ENCODE measurements around the gene THOC1.

Gene THOC1

DNA sequence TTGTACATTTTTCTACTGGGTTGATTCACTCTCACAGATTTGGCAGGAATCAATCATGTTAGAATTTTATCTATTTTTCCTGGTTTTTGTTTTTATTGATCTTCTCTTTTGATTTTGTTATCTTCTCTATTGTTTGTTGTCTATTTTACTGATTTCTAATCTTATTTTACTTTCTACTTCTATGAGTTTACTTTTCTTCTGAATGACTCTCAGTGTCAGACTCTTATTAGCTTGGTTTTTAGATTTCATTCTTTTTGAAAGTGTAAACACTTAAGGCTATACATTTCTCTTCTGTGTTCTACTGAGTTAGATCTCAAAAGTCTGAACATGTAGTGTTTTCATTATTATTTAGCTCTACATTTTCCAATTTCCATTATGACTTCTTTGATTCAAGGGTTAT, 47.1 kb downstream of the THOC1 start:
- no peak for DNase-seq (ENCODE audit: low read depth)
- TF ChIP-seq CTCF (IDR thresholded peaks at IDR 0.05; ENCODE audit: low read length, missing control alignments), result no peak

GRCh38 chr18:217532-218336, 50.1 kb downstream of the THOC1 start:
- no peak for DNase-seq (ENCODE audit: low read depth)
- no peak for TF ChIP-seq CTCF (IDR thresholded peaks at IDR 0.05; ENCODE audit: low read length, missing control alignments)
- H3K4me3 ChIP-seq (replicated peaks; ENCODE audit: low read depth, low read length), result no peak overlapping the region

More for the DNA sequence above, 47.1 kb downstream of the THOC1 start:
- no peak overlapping the region for H3K4me3 ChIP-seq (replicated peaks; ENCODE audit: low read depth, low read length)

DNA sequence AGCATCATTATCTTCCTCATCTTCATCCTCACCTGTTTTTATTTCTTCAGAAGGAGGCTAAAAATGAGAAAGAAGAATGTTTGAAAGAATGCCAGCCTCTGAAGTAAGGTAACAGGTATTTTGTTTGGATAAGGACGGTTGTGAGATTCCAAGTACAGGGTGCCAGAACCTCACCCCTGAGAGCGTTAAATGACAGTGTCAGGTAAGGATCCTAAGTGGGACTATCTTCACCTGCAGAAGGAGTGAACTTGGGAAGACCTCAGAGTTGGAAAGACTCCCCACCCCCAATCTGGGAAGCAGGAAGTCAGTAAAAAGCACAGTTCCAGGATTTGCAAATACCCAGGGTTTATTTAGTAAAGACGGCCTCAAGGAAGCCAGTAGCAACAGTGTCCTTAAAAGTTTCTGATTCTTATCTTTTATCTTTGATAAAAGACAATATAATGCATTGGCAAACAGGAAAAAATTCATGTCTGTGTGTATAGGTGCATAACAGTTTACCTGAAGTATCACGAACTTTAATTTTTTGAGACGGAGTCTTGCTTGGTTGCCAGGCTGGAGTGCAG, 52.3 kb downstream of the THOC1 start:
- no peak overlapping the region for H3K4me3 ChIP-seq (replicated peaks; ENCODE audit: low read depth, low read length)
- TF ChIP-seq CTCF (IDR thresholded peaks at IDR 0.05; ENCODE audit: low read length, missing control alignments), result no peak
- DNase-seq (ENCODE audit: low read depth), result no peak

- no peak overlapping the region for H3K4me3 ChIP-seq (replicated peaks; ENCODE audit: low read depth, low read length)
- DNase-seq (ENCODE audit: low read depth), result no peak
- no peak for TF ChIP-seq CTCF (IDR thresholded peaks at IDR 0.05; ENCODE audit: low read length, missing control alignments)
Measured at GRCh38 chr18:213966-214365, 53.9 kb downstream of the THOC1 start.

DNA sequence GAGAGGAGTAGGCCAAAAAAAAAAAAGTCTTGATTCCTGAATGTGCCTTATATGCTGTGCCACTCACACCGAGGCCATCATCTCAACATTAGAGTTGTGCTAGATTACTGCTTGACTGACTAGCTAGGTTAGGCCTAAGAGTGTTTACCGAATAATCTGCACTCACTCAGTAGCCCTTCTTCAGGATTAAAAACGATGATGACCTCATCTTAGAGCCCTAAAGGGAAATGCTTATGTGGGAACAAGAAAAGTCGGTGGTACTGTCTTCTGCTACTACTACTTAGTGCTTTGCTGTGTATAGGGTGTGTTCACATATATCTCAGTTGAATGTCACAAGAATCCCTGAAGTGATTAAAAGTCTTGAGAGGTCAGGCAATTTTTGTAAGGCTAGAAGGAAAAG, 54.3 kb downstream of the THOC1 start:
- no peak for DNase-seq (ENCODE audit: low read depth)
- TF ChIP-seq CTCF (IDR thresholded peaks at IDR 0.05; ENCODE audit: low read length, missing control alignments), result no peak
- no peak overlapping the region for H3K4me3 ChIP-seq (replicated peaks; ENCODE audit: low read depth, low read length)

DNA sequence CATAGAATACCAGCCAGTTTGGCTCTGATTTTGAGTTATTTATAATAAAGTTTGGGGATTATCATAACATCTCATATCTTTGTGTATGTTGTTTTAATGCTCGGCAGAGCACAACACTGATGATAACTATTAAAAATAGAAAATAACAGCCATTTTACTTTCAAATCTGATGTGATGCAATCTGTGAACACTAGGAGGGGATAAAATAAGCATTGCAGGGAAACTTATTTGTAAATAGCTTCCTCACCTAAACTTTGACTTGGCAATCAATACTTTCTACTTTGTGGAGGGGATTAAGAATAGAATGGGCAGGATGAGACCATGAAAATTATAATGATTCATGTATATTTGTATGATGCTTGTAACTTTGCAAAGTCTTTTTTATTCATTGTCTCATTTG, 55.1 kb downstream of the THOC1 start:
- no peak overlapping the region for H3K4me3 ChIP-seq (replicated peaks; ENCODE audit: low read depth, low read length)
- peak; percentile 9 for DNase-seq (ENCODE audit: low read depth)
- peak; percentile 15 for TF ChIP-seq CTCF (IDR thresholded peaks at IDR 0.05; ENCODE audit: low read length, missing control alignments)

GRCh38 chr18:211582-211981, 56.3 kb downstream of the THOC1 start:
- H3K4me3 ChIP-seq (replicated peaks; ENCODE audit: low read depth, low read length), result no peak overlapping the region
- DNase-seq (ENCODE audit: low read depth), result peak; percentile 9
- no peak for TF ChIP-seq CTCF (IDR thresholded peaks at IDR 0.05; ENCODE audit: low read length, missing control alignments)

Data from fibroblast of pulmonary artery (primary cell).